B cell (primary cell): ENCODE measurements around the gene TRA2B. TPM values are rescaled to one million over a fixed set of nuclear protein-coding genes. Genes with fewer than 3 reads are reported as not detected.

Experiments
- ATAC-seq: fragments of 200-7000 bp; cut with Tn5 transposase; one replicate; pipeline ENCODE4 v1.10.0; 2021; ENCODE audit warnings: low read depth, mild to moderate bottlenecking, moderate number of reproducible peaks, moderate library complexity
- CTCF ChIA-PET: fragments of 350-600 bp; sonication (Branson Sonifier 250); formaldehyde crosslinking; loops from one replicate; lab custom pipeline; 2021; ENCODE audit warnings: antibody characterized with exemption, inconsistent platforms; lab: Charles Lee
- POLR2A ChIA-PET: fragments of 350-600 bp; sonication (Branson Sonifier 250); formaldehyde crosslinking; loops from one replicate; lab custom pipeline; 2021; ENCODE audit warnings: antibody characterized with exemption; lab: Charles Lee
- DNase-seq: peaks from one replicate; pipeline ENCODE4 v3.0.0; 2013
- H2AFZ ChIP-seq: 2 replicates; pipeline ENCODE4 v1.6.1; 2012; ENCODE audit warnings: mild to moderate bottlenecking, low read depth, low read length; ENCODE audit not compliant: insufficient read depth, poor library complexity, severe bottlenecking
- H3K27ac ChIP-seq, 2 donors: 1 replicate in 1 of 2; 2 replicates in 1 of 2; pipeline ENCODE4 v1.5.1; 2012 to 2013; ENCODE audit warnings: low read length in 2 of 2, mild to moderate bottlenecking in 2 of 2, moderate library complexity in 1 of 2
- H3K27me3 ChIP-seq, 4 experiments: fragments of 200-600 bp in 1 of 4; sonication (generic) in 1 of 4; replicated peaks in 1 of 4; 1 replicate in 2 of 4; 2 replicates in 2 of 4; pipeline versions ENCODE4 v1.6.1 to v1.7.0; 2013 to 2016; ENCODE audit warnings: low read length in 3 of 4, mild to moderate bottlenecking in 2 of 4, mixed read lengths in 1 of 4, moderate library complexity in 1 of 4; ENCODE audit not compliant: insufficient read depth in 4 of 4, control insufficient read depth in 3 of 4; ENCODE audit errors: control extremely low read depth in 1 of 4
- H3K36me3 ChIP-seq, 2 experiments: replicated peaks in 1 of 2; 1 replicate in 1 of 2; 2 replicates in 1 of 2; pipeline versions ENCODE4 v1.6.1 to v1.7.1; 2013; ENCODE audit warnings: low read length in 1 of 2; ENCODE audit not compliant: insufficient read depth in 2 of 2, control insufficient read depth in 1 of 2; ENCODE audit errors: control extremely low read depth in 1 of 2, extremely low read depth in 1 of 2
- H3K4me1 ChIP-seq, 2 donors: fragments of 200-600 bp in 1 of 2; sonication (generic) in 1 of 2; 1 replicate in 1 of 2; 2 replicates in 1 of 2; pipeline versions ENCODE4 v1.5.1 to v1.6.1; 2013 to 2017; ENCODE audit warnings: low read length in 2 of 2; ENCODE audit not compliant: control insufficient read depth in 2 of 2, insufficient read depth in 2 of 2
- H3K4me2 ChIP-seq: replicated peaks from 2 replicates; pipeline ENCODE3; 2012; ENCODE audit warnings: mild to moderate bottlenecking, low read depth, low read length; ENCODE audit not compliant: poor library complexity, severe bottlenecking
- H3K4me3 ChIP-seq, 5 experiments: fragments of 200-600 bp in 1 of 5; sonication (generic) in 1 of 5; 1 replicate in 3 of 5; 2 replicates in 2 of 5; pipeline versions ENCODE4 v1.5.1 to v1.7.0; 2011 to 2016; ENCODE audit warnings: low read length in 4 of 5, mild to moderate bottlenecking in 4 of 5, low read depth in 2 of 5, control low read depth in 1 of 5, moderate library complexity in 1 of 5; ENCODE audit not compliant: insufficient read depth in 1 of 5; ENCODE audit errors: control extremely low read depth in 1 of 5, extremely low read depth in 1 of 5
- H3K79me2 ChIP-seq: fragments of 200-600 bp; sonication (generic); one replicate; pipeline ENCODE4 v1.6.0; 2016; ENCODE audit warnings: low read length; ENCODE audit not compliant: control insufficient read depth, insufficient read depth
- H3K9ac ChIP-seq: fragments of 200-600 bp; sonication (generic); 2 replicates; pipeline ENCODE4 v1.6.1; 2017; ENCODE audit warnings: mild to moderate bottlenecking, low read length, moderate library complexity
- H3K9me3 ChIP-seq, 3 donors: one replicate each; pipeline versions ENCODE4 v1.6.1 to v1.7.1; 2013; ENCODE audit warnings: low read length in 2 of 3; ENCODE audit not compliant: control insufficient read depth in 2 of 3, insufficient read depth in 1 of 3; ENCODE audit errors: control extremely low read depth in 1 of 3
- H4K20me1 ChIP-seq: 2 replicates; pipeline ENCODE4 v1.6.0; 2012; ENCODE audit warnings: mild to moderate bottlenecking, low read length; ENCODE audit not compliant: insufficient read depth, control insufficient read depth, poor library complexity, severe bottlenecking
- H3K27ac Mint-ChIP-seq: one replicate; pipeline ENCODE4 v1.8.0; 2021; ENCODE audit warnings: mixed read lengths
- H3K27me3 Mint-ChIP-seq: one replicate; pipeline ENCODE4 v1.8.0; 2021; ENCODE audit warnings: mixed read lengths
- H3K4me1 Mint-ChIP-seq: one replicate; pipeline ENCODE4 v1.8.0; 2021; ENCODE audit warnings: mixed read lengths
- H3K4me3 Mint-ChIP-seq: one replicate; pipeline ENCODE4 v1.8.0; 2021; ENCODE audit warnings: mixed read lengths
- H3K9me3 Mint-ChIP-seq: one replicate; pipeline ENCODE4 v1.8.0; 2022; ENCODE audit warnings: mixed read lengths; ENCODE audit not compliant: insufficient read depth
- CTCF ChIP-seq: fragments of 200-600 bp; IDR thresholded peaks from one replicate; pipeline ENCODE4 v1.8.0; 2022; ENCODE audit warnings: antibody characterized with exemption, mild to moderate bottlenecking
- EZH2 ChIP-seq: IDR thresholded peaks from 2 replicates; pipeline ENCODE4 v1.6.1; 2012; ENCODE audit warnings: borderline replicate concordance, low read depth, mild to moderate bottlenecking, moderate library complexity, low read length; ENCODE audit not compliant: insufficient read depth, poor library complexity, severe bottlenecking
- WGBS: methylation state at CpG from one replicate; pipeline ENCODE4 v1.1.5; 2013; ENCODE audit warnings: missing lambda C conversion rate; ENCODE audit not compliant: insufficient coverage; 5-methylcytosine and 5-hydroxymethylcytosine counted together
- intact Hi-C: fragments of 100-400 bp; cut with micrococcal nuclease; formaldehyde crosslinking; loops from one replicate; pipeline ENCODE4 v1.10.0; 2022
- polyA minus RNA-seq: library from RNA; depleted of rRNA, polyadenylated mRNA; stranded (reverse); fragments of >200 nt; gene quantifications from 2 replicates; pipeline ENCODE4 v1.2.3, GENCODE V29; 2012
- polyA plus RNA-seq: library from polyadenylated mRNA; depleted of rRNA; stranded (reverse); fragments of >200 nt; gene quantifications from 2 replicates; pipeline ENCODE4 v1.2.3, GENCODE V29; 2012
- total RNA-seq, 2 donors: library from RNA; stranded (reverse); fragments of 120-200 nt in 1 of 2; gene quantifications; 1 replicate in 1 of 2; 2 replicates in 1 of 2; pipeline versions ENCODE4 v1.2.3 to v1.2.4, GENCODE V29; 2013 to 2022

The TRA2B gene
- total RNA-seq, result 218 and 220 TPM in 2 replicates
- 360 TPM for total RNA-seq (2013)
- polyA plus RNA-seq, result 1,062 and 1,733 TPM in 2 replicates
- 454 and 846 TPM in 2 replicates for polyA minus RNA-seq

GRCh38 chr3:185937689-185938374, at the start of gene TRA2B:
TRA2B (minus strand) TSS chr3:185938014; CDS start chr3:185937860, 154 bp downstream.
- peak; percentile 51 for TF ChIP-seq CTCF
- no peak for TF ChIP-seq EZH2
- H4K20me1 ChIP-seq, result peaks cover 47% of the 10 kb centered on the region
- H3K27ac Mint-ChIP-seq, result peak within 1 kb of the TSS; percentile 100
- H3K4me3 ChIP-seq, result peak within 1 kb of the TSS; percentile 99 to 100 (median 100)
- peaks cover 39% of the 10 kb centered on the region for H3K4me1 Mint-ChIP-seq
- H3K4me1 ChIP-seq, result peaks cover 27 to 28% of the 10 kb centered on the region in 2 donors
- WGBS, result under 1% methylated on average over 50 of the region's 55 CpGs
- peak within 1 kb of the TSS; percentile 100 for H3K9ac ChIP-seq
- ATAC-seq, result peak; percentile 89
- H3K9me3 ChIP-seq, result no peaks in the 10 kb centered on the region
- H3K27me3 ChIP-seq, result no peaks in the 10 kb centered on the region
- no peaks in the 10 kb centered on the region for H3K9me3 Mint-ChIP-seq
- peak within 1 kb of the TSS; percentile 99 to 100 for H3K27ac ChIP-seq
- CTCF ChIA-PET, result interaction anchor here (0.8 to 0.9 kb wide), 2 partner anchors 14 to 834 kb away, joined by 3 to 4 read pairs; no protein-coding TSS in a partner anchor
- POLR2A ChIA-PET, result interaction anchor here (0.6 to 1.8 kb wide), 5 partner anchors 11 to 845 kb away, joined by 3 to 16 read pairs (median 5); partner anchors contain the start of gene EIF4A2
- H3K36me3 ChIP-seq, result no peaks in the 10 kb centered on the region
- H2AFZ ChIP-seq, result peak within 1 kb of the TSS; percentile 90
- DNase-seq, result peak; percentile 99
- peak within 1 kb of the TSS; percentile 80 for H3K4me2 ChIP-seq
- H3K79me2 ChIP-seq, result peaks cover 49% of the 10 kb centered on the region
- H3K4me3 Mint-ChIP-seq, result peak within 1 kb of the TSS; percentile 99
- intact Hi-C loops, result loop anchor here (1.0 to 10.0 kb wide), 10 partner anchors 25 to 1576 kb away; partner anchors contain the start of genes CLCN2, EIF4A2, POLR2H and TBCCD1
- no peaks in the 10 kb centered on the region for H3K27me3 Mint-ChIP-seq
